ENCODE results near the gene ITGA1.
"Not testable (repeated sequence)": the region's sequence is repeated elsewhere in the genome, so short reads cannot be mapped to it uniquely, and the experiment has no call there.

The ITGA1 gene

DNA sequence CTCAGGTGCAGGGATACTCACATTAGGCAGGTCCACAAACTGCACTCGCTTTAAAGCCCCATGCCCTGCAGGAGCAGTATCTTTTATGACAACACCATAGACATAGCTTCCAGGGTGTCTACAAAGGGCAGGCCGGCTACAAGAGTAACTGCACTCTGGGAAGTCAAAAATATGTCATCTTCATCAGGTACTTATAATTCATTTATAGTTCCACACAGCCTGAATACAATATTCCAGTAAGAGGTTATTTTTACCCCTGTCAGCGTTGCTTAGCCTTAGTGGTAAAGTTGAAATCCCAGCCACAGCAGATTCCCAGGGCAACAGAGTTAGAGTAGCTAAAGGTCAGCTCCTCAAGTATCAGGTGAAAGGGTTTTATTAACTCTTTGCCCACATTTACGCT is 119.1 kb downstream of the ITGA1 start:
- no peak for DNase-seq

DNA sequence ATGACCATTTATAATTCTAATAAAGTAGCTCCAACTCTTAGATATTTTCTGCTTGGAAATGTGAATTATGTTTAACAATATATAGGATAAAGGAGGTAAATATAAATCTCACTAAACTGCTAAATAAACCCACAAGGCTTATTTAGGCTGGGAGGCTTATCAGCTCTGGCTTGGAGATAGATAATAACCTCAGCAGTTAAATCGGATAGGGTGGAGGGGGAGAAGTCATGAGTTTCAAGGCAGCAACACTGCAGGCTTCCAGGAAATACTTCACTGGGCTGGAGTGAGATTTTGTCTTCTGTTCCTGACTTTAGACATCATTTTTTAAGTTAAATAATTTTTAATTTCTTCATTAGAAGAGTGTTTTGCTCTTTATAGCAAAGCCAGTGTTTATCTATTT is 121.5 kb downstream of the ITGA1 start:
- no peak for DNase-seq

DNA sequence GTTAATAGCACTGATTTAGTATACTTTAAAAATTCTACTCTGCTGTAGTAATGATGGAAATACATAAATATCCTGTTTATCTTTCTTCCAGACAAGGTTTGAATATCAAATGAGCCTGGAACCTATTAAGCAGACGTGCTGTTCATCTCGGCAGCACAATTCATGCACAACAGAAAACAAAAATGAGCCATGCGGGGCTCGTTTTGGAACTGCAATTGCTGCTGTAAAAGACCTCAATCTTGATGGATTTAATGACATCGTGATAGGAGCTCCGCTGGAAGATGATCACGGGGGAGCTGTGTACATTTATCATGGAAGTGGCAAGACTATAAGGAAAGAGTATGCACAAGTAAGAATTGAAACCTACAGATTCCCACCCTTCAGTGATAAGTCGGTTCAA is 122.4 kb downstream of the ITGA1 start:
- DNase-seq = no peak

DNA sequence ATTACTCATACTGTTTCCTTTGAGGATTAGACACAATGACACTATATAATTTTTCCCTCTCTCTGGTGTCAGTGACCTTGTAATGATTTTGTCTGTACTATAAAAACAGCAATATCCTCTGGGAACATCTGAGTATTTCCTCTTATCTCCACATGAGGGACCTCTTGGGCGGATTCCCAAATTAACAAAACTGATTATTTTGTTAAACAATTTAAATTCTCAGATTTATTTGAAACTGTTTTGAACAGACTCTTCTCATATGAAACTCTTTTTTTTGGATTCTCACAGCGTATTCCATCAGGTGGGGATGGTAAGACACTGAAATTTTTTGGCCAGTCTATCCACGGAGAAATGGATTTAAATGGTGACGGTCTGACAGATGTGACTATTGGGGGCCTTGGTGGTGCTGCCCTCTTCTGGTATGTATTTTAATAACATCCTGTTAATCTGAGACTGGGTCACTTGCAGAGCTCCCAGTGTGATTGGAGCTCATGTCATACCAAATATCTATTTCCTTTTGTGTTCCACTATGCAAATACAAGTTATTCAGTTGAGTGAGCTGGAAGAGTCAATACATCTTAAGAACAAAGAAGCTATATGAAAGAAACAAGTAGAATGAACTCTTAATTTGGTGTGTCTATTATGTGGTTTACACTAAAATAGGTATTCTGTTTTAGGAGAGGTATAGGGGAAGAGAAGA is 127.6 kb downstream of the ITGA1 start:
- peak; percentile 33 for DNase-seq

DNA sequence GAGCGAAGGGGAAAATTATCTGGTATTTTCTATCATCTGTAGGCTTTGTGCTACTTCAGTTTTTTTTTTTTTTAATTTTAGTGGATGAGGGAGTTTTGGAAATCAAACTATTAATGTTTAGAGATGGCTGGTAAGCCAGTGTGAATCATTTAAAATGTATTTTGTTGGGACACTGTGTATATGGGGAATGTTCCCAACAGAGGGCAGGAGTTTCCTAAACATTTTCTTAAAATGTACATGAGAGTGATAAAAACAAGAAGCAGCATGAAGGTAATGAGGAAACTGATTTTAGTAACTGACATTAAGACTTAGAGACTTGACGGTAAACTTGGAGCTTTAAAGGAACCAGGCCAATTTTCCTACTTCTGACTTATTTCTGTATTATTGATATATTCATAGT is 133.2 kb downstream of the ITGA1 start:
- no peak for DNase-seq

DNA sequence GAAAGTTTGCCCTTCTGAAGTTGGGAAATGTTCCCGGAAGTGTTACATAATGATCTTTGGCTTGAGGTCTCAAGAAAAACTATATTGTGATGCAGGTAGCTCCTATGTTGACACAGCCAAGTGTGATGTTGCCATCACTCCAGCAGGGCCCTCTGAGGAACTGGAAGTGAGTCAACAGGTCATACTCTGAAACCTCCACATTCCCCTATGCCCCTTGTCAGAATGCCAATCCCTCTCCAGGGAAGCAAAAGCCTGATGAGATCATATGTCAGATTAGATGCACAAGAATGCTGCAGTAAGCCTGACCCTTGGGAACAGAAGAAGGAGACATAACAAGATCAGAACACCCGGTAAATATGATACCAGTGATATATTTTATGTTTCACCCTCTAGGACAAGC is 134.7 kb downstream of the ITGA1 start:
- no peak for DNase-seq

DNA sequence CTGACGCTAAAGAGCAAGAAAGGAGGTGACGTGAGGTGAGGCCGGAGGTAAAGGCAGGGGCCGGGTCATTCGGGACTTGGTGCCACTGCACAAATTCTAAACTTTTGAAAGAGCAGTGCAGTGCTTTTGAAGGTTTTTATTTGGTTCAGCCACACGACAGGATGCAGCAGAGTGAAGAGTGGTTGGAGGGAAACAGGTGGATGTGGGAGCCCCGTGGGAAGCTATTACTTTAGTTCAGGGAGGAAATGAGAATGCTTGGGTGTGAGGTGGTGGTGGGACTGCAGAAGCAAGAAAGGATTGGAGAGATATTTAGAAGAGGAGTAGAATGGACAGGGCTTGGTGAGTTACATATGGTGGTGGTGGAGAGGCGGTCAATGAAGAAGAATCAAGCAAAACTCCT is 136.7 kb downstream of the ITGA1 start:
- DNase-seq = no peak

DNA sequence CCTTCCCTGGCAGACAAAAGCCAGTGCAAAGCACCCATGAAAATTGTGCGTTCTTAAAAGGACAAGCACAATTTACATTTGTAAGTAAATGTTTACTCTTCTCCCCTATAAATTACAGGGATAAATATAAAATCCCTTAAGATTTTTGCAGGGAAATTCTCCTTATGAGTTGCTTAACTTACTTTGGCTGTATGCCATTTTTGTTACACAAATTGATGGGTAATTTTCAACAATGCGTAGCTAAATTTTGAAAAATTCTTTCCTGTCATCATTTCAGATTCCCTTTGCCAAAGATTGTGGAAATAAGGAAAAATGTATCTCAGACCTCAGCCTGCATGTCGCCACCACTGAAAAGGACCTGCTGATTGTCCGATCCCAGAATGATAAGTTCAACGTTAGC is 137.3 kb downstream of the ITGA1 start:
- DNase-seq = no peak

DNA sequence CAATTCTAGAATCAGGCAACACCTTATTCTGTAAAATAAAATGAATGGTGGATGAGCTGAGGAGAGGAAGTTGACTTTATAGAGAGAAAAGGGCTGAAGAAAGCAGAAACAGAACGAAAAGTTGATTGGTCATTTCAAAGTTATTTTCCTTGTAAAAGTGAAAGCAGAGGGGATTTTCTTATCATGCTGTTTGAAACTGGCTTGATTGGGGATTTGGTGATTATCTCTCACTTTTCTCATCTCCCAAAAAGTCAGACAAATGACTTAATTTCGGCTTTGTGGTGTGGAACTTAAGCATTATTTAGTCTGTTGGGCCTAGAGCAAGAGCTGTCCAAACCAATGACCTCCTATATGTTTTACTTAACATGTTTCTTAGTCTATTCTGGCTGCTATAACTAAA is 141.0 kb downstream of the ITGA1 start:
- DNase-seq = no peak

DNA sequence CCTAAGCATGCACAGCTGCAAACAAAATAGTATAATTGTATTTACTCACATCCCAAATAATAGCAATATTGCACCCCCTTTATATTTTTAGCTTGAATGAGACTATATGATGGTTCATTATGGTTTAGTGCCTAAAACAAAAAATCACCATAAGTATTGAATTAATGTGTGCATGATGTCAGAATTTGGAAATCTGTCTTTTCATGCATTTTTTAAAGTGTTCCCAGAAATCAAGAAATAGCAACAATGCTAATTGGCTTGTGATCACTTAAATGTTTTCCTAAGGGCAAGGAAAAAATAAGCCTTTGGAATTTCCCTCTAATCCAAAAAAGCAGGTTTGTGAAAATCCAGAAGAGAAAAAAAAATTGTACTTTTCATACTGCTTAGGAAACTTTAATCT is 150.5 kb downstream of the ITGA1 start:
- no peak for DNase-seq

DNA sequence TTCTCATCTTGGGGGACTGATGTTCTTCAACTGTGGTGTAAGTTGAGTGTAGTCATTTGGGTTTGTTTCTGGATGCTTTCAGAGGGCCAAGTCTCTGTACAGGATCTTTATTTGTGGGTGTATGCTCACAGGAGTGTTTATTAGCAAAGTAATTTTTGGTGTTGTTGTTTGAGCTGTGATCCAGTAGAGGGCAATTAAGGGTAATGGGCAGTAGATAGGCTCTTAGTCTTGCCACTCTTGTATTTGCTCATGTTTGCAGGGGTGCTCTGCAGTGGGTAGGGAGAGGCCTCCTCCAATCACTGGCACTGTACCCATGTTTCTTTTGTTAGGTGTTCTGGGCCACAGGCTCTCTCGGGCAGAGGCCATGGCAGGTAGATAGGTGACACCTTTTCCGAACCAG is 155.6 kb downstream of the ITGA1 start:
- no peak for DNase-seq

DNA sequence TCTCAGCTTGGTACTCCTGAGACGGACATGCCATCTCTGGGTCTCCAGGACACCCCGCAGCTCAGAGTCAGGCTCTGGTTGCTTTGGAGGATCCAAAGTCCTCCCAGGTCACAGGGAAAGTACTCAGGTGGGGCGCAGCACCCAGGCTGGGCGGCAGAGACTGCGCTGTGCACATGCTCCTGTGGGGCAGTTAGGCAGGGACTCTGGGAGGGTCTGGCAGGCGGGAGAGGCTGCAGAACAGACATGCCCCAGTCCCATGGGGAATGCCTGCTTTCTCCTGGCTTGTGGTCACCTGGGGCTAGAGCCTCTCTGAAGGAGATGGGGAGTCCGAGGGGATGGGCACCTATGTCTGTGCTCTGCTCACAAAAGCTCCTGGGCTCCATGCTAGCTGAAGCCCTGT is 156.1 kb downstream of the ITGA1 start:
- no peak for DNase-seq

DNA sequence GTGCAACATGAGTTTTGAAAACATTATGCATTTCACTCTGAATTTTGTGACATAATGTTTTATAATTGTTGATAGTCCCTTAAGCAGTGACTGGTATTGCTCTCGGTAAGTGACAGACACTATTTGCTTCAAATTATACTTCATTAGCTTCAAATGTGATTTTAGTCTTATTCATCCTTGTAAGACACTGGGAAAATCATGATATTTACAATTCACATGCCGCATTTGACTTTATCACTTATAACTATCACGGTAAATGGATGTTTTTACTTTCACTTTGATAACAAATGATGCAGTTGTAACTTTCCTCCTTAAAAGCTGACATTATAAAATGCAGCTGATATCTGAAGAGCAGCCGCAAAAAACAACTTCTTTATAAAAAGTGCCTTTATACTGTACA is 157.3 kb downstream of the ITGA1 start:
- no peak for DNase-seq

DNA sequence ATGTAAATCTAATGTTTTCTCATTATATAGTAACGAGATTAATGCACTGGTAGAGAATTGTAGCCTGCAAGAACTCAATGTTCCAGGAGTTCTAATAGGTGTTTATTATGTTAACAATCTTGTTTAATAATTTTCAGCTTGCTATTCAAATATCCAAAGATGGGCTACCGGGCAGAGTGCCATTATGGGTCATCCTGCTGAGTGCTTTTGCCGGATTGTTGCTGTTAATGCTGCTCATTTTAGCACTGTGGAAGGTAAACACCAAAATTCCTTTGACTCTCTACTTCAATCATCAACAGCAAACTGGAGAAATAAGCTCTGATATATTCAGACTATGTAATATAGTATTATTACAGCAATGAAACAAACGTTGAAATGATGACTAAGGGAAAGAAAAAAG is 159.5 kb downstream of the ITGA1 start:
- no peak for DNase-seq

DNA sequence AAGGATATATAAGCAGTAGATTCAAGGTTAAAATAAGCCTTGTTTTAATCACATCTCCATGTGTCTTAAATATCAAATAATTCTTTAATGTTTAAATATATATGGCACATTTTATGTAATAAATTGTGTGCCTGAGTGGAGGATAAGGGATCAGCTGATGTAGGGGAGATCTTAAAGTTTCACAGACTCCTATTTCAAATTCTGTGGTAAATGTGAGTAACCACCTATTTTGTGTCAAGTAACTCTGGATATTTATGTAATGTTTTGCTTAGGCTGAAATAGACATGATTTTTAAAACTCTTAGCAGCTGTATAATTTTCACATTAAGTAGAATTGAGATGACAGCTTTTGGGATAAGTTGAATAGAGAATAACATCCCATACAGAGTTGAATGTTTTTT is 160.1 kb downstream of the ITGA1 start:
- no peak for DNase-seq

DNA sequence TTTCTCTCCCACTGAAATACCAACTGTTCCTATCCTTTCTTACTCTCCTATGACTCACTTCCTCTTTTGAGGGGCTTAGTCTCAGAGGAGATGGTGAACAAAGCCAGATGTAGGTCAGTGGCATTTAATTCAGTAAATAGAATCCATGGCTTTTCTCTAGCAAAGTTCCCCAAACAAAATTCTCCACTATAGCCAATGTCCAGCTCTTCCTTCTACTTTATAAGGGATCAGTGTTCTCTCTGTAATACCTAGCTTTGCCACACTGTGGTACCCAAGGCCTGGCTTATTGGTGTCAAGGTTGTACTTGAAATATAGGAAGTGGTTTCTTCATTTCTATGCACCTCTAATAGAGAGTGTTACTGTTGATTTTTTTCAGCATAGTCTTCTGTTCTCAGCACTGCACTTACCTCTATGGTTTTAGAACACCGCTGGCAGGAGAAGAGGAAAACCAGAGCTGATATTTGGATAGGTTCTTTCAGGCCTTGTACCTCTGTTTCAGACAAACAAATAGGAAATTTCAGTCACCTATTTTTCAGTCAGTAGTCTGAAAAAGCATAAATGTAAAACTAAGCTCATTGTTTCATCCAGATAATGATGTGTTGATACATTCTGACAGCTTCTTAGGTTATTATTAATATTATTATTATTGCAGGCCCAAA is 160.8 kb downstream of the ITGA1 start:
- peak; percentile 60 for DNase-seq

DNA sequence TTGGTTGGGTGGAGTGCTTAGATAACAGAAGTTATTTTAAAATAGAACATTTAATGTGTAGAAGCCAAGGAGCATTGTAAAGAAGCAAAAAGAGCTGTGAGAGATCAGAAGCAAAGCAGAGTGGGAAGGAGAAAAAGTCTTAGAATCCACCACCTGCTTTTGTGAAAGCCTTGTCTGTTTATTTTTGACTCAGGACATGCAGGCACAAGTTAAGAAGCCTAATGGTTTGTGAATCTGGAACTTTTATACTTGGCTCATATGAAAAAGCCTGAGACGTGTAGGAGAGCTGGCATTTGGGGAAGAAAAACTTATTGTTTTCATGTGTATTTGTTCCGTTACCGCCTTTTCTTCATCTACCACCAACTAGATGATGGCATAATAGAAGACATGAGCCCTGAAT is 163.0 kb downstream of the ITGA1 start:
- no peak for DNase-seq

DNA sequence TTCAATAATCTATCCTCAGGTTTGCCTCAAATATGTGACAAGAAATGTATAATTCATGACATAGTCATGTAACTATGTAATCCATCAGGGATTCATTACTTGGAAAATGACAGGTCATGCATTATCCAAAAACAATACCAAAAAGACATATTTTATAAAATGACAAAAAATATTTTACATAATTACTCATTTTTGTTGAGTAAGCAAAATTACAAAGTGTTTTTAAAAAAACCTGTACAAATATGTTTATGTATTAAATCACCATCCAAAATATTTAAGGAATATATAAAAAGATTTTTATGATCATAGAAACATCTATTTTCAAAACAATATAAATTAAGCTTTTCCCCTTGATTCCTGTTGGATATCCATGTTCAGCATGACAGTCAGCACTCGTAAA is 164.8 kb downstream of the ITGA1 start:
- DNase-seq = no peak

DNA sequence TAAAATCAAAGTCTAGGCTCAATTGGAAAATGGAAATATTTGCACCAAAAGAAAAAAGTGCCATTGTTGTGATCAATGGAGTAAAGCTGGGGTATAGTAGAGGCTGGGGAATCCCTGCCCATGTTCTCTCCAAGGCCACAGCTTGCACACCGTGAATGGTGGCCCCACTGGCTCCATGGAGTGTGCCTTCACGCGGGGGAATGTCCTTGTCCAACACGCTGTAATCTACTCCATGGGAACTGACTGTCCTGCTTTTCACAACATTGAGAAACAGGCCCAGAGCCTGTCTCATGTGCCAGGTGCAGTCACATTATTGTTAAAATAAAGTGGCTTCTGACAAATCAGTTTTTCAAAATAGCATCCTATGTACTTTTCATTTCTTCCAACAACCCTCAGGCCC is 168.3 kb downstream of the ITGA1 start:
- no peak for DNase-seq

DNA sequence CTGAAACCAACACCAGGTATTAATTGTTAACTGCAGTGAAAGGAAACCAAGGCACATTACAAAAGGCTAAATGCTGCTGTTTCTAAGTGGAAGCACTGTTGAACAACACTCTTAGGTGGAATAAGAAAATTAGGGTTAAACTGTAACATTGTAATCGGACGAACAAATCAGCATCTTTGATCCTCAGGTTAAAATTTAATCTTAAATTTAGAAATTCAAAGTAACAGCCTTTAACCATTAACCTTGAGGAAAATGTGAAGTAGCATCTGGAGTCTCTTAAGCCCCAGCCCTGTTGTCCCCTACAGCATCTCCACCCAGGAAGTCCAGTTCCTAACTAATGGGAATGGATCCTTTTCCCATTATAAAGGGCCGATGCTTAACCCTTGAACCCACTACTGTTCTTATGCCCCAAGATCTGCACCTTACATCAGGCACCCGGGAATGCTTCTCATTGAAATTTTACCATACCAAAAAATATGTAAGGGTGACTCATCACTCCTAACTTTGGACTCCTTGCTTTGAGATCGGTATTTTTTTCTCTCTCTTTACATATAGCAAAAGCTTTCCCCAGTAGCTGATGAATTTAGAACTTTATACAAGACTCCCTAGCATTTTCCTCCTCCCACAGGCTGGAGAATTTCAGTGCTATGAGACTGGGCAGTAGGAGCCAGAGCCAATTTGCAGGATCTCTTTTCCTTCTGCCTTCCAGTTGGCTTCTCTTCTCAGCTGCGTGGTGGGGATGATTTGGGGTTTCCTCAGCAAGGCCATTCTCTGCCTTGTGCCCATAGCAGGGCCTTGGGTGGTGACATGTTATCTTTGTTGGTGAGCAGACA is 169.4 kb downstream of the ITGA1 start:
- DNase-seq = no peak

DNA sequence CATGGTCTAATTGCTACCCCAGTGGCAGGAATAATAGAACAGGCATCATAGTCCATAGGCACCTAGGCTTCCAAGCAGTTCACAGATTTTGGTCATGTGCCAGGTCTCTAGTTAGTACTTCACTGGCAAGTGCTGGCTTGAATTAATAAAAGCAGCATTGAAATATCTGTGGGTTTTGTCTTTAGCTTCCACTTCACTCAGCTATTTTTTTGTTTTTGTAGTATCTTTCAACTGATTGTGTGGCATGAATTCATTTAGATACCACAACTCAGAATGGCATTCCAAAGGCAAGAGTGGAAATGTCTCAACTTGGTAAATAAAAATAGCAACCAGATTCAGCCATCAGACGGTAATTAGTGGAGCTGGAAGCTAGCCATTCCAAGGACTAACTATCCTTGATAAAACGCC is 173.6 kb downstream of the ITGA1 start:
- no peak for DNase-seq

DNA sequence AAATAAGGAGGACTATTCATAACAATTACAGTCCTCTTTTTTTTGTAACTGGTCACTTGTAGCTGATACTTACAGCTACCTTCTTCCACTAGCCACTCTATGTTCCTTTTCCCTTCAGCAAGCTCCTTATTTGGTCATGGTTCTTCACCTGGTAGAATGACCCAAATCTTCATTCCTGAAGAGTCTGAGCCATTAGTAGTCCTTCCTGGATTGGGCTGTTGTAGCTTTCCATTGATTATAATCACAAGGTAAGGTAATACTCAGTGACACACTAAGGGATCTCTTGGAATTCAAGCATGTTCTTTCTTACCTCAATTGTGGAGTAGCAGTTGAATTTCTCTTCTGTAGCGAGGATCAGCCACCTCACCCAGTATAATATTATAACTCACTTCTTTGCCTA is 175.9 kb downstream of the ITGA1 start:
- no peak for DNase-seq

DNA sequence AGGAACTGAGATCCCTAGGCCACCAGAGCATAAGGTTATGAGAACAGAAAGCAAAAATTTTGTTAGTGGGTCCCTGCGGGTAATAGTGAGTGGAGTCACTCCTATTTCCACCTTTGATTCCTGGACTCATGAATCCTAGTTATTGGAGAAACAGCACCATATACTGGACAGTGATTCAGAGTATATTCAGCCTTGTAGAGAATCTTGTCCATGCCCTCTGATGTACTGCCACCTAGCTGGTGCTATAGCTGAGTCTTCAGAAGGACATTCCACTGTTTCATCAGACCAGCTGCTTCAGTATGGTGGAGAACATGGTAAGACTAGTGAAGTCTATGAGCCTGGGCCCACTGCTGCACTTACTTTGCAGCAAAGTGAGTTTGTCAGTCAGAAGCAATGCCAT is 176.4 kb downstream of the ITGA1 start:
- DNase-seq = no peak

DNA sequence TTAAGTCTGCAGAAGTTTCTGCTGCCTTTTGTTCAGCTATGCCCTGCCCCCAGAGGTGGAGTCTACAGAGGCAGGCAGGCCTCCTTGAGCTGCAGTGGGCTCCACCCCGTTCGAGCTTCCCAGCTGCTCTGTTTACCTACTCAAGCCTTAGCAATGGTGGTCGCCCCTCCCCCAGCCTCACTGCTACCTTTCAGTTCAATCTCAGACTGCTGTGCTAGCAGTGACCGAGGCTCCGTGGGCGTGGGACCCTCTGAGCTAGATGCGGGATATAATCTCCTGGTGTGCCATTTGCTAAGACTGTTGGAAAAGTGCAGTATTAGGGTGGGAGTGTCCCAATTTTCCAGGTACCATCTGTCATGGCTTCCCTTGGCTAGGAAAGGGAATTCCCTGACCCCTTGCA is 188.4 kb downstream of the ITGA1 start:
- DNase-seq = not testable (repeated sequence)

Data from activated naive CD4-positive, alpha-beta T cell treated with Interleukin-2 at 50 U/mL for 16 hours (primary cell).